ENCODE results near the gene EIF2S3B.
"Not testable (repeated sequence)": the region's sequence is repeated elsewhere in the genome, so short reads cannot be mapped to it uniquely, and the experiment has no call there.

Gene EIF2S3B

GRCh38 chr12:10505620-10506019 lies at the start of gene EIF2S3B:
Gene EIF2S3B, plus strand, starts transcription at chr12:10505890. Its CDS starts 13 bp downstream, at chr12:10505903.
- no peak for DNase-seq (ENCODE audit: low read depth in 2 of 2)

- no peak for DNase-seq (ENCODE audit: low read depth in 2 of 2)
Observed at GRCh38 chr12:10456856-10457255, 48.8 kb upstream of the EIF2S3B start.

GRCh38 chr12:10457760-10458159 lies 47.9 kb upstream of the EIF2S3B start:
- DNase-seq (ENCODE audit: low read depth in 2 of 2) = no peak

- DNase-seq (ENCODE audit: low read depth in 2 of 2) = no peak
Observed at GRCh38 chr12:10466311-10466710, 39.4 kb upstream of the EIF2S3B start.

- no peak for DNase-seq (ENCODE audit: low read depth in 2 of 2)
Observed at GRCh38 chr12:10469701-10470100, 36.0 kb upstream of the EIF2S3B start.

GRCh38 chr12:10472808-10473207 lies 32.9 kb upstream of the EIF2S3B start:
- DNase-seq (ENCODE audit: low read depth in 2 of 2) = not testable (repeated sequence)

- not testable (repeated sequence) for DNase-seq (ENCODE audit: low read depth in 2 of 2)
Observed at GRCh38 chr12:10481901-10482300, 23.8 kb upstream of the EIF2S3B start.

GRCh38 chr12:10487328-10487727 lies 18.4 kb upstream of the EIF2S3B start:
- not testable (repeated sequence) for DNase-seq (ENCODE audit: low read depth in 2 of 2)

- no peak for DNase-seq (ENCODE audit: low read depth in 2 of 2)
Observed at GRCh38 chr12:10491766-10492165, 13.9 kb upstream of the EIF2S3B start.

- DNase-seq (ENCODE audit: low read depth in 2 of 2) = no peak
Observed at GRCh38 chr12:10497602-10498001, 8.1 kb upstream of the EIF2S3B start.

- no peak for DNase-seq (ENCODE audit: low read depth in 2 of 2)
Observed at GRCh38 chr12:10498042-10498441, 7.6 kb upstream of the EIF2S3B start.

GRCh38 chr12:10501030-10501429 lies 4.7 kb upstream of the EIF2S3B start:
- no peak for DNase-seq (ENCODE audit: low read depth in 2 of 2)

- DNase-seq (ENCODE audit: low read depth in 2 of 2) = no peak
Observed at GRCh38 chr12:10503460-10503859, 2.2 kb upstream of the EIF2S3B start.

- no peak for DNase-seq (ENCODE audit: low read depth in 2 of 2)
Observed at GRCh38 chr12:10511756-10512355, 6.2 kb downstream of the EIF2S3B start.

- DNase-seq (ENCODE audit: low read depth in 2 of 2) = no peak
Observed at GRCh38 chr12:10512798-10513197, 7.1 kb downstream of the EIF2S3B start.

- DNase-seq (ENCODE audit: low read depth in 2 of 2) = no peak
Observed at GRCh38 chr12:10521555-10521954, 15.9 kb downstream of the EIF2S3B start.

- no peak for DNase-seq (ENCODE audit: low read depth in 2 of 2)
Observed at GRCh38 chr12:10528174-10528953, 22.7 kb downstream of the EIF2S3B start.

- no peak for DNase-seq (ENCODE audit: low read depth in 2 of 2)
Observed at GRCh38 chr12:10529603-10530002, 23.9 kb downstream of the EIF2S3B start.

GRCh38 chr12:10537721-10538120 lies 32.0 kb downstream of the EIF2S3B start:
- DNase-seq (ENCODE audit: low read depth in 2 of 2) = no peak

- DNase-seq (ENCODE audit: low read depth in 2 of 2) = peak in 1 of 2 experiments; percentile 1
Observed at GRCh38 chr12:10540776-10541205, 35.1 kb downstream of the EIF2S3B start.

GRCh38 chr12:10543499-10543898 lies 37.8 kb downstream of the EIF2S3B start:
- DNase-seq (ENCODE audit: low read depth in 2 of 2) = no peak

GRCh38 chr12:10551375-10551774 lies 45.7 kb downstream of the EIF2S3B start:
- DNase-seq (ENCODE audit: low read depth in 2 of 2) = no peak

GRCh38 chr12:10553148-10553547 lies 47.5 kb downstream of the EIF2S3B start:
- no peak for DNase-seq (ENCODE audit: low read depth in 2 of 2)
